K562 (cell line): ENCODE measurements around the gene ERVH48-1. TPM values are rescaled to one million over a fixed set of nuclear protein-coding genes. Genes with fewer than 3 reads are reported as not detected.

ENCODE experiments used
- ARID3B ChIP-seq: fragments of 250-450 bp; sonication (Bioruptor Pico); IDR thresholded peaks from 2 replicates; pipeline ENCODE4 v1.4.0; 2020; ENCODE audit warnings: borderline replicate concordance
- CTCFL ChIP-seq: IDR thresholded peaks from 2 replicates; pipeline ENCODE4 v1.6.1; 2011; ENCODE audit warnings: borderline replicate concordance, low read depth, mild to moderate bottlenecking, moderate library complexity, low read length; ENCODE audit not compliant: insufficient read depth, poor library complexity, severe bottlenecking
- ETV6 ChIP-seq, 3 experiments: fragments of 150-350 bp in 1 of 3; sonication (generic) in 1 of 3; formaldehyde crosslinking in 1 of 3; IDR thresholded peaks; 2 replicates each; pipeline versions ENCODE4 v1.6.1 to v1.8.0; 2014 to 2022; ENCODE audit warnings: borderline replicate concordance in 2 of 3, low read depth in 2 of 3, antibody characterized with exemption in 1 of 3, low read length in 1 of 3, mild to moderate bottlenecking in 1 of 3, missing genetic modification reagents in 1 of 3
- FOXK2 ChIP-seq, 2 experiments: fragments of 450-650 bp; IDR thresholded peaks in 1 of 2; conservative IDR thresholded peaks in 1 of 2; 2 replicates each; pipeline ENCODE4 v1.6.1; 2016; ENCODE audit warnings: low read depth in 2 of 2, mild to moderate bottlenecking in 1 of 2
- GABPB1 ChIP-seq: sonication (generic); formaldehyde crosslinking; IDR thresholded peaks from 2 replicates; pipeline ENCODE4 v1.8.0; 2022; ENCODE audit warnings: mild to moderate bottlenecking, missing genetic modification reagents
- ILF3 ChIP-seq: fragments of 450-650 bp; IDR thresholded peaks from 2 replicates; pipeline ENCODE4 v1.6.1; 2018; ENCODE audit warnings: antibody characterized with exemption, mild to moderate bottlenecking, moderate library complexity, borderline replicate concordance
- JUND ChIP-seq, 2 experiments: IDR thresholded peaks; 2 replicates in 1 of 2; 3 replicates in 1 of 2; pipeline ENCODE4 v1.6.1; 2011; ENCODE audit warnings: borderline replicate concordance in 2 of 2, low read depth in 2 of 2, low read length in 2 of 2, improper control_type of control experiment in 1 of 2, missing biosample characterization in 1 of 2, missing genetic modification characterization in 1 of 2, missing genetic modification reagents in 1 of 2
- L3MBTL2 ChIP-seq: fragments of 450-650 bp; IDR thresholded peaks from 2 replicates; pipeline ENCODE4 v1.6.1; 2016; ENCODE audit warnings: mild to moderate bottlenecking, moderate library complexity
- NKRF ChIP-seq: fragments of 450-650 bp; IDR thresholded peaks from 2 replicates; pipeline ENCODE4 v1.6.1; 2016; ENCODE audit warnings: borderline replicate concordance
- NR3C1 ChIP-seq: sonication (generic); formaldehyde crosslinking; IDR thresholded peaks from 2 replicates; pipeline ENCODE4 v1.8.1; 2022; ENCODE audit warnings: missing genetic modification reagents
- PHB ChIP-seq: fragments of 250-450 bp; sonication (Bioruptor Pico); IDR thresholded peaks from 2 replicates; pipeline ENCODE4 v1.5.0; 2021
- PHF8 ChIP-seq: fragments of 200-600 bp; sonication (generic); IDR thresholded peaks from 2 replicates; pipeline ENCODE4 v1.6.1; 2012; ENCODE audit warnings: mixed run types, mild to moderate bottlenecking, inconsistent platforms, low read length, moderate library complexity, borderline replicate concordance
- RBBP5 ChIP-seq: fragments of 200-600 bp; sonication (generic); IDR thresholded peaks from 2 replicates; pipeline ENCODE4 v1.6.1; 2012; ENCODE audit warnings: borderline replicate concordance, mild to moderate bottlenecking, low read length, control low read depth, inconsistent platforms; ENCODE audit not compliant: insufficient read depth, poor library complexity, severe bottlenecking
- SLC30A9 ChIP-seq: fragments of 250-450 bp; sonication (Bioruptor Pico); IDR thresholded peaks from 2 replicates; pipeline ENCODE4 v1.8.0; 2022; ENCODE audit warnings: mild to moderate bottlenecking, moderate library complexity
- SREBF2 ChIP-seq: sonication (generic); formaldehyde crosslinking; IDR thresholded peaks from 2 replicates; pipeline ENCODE4 v1.4.0; 2020; ENCODE audit warnings: mild to moderate bottlenecking, missing genetic modification reagents
- ZNF12 ChIP-seq: sonication (generic); formaldehyde crosslinking; IDR thresholded peaks from 2 replicates; pipeline ENCODE4 v1.4.0; 2020; ENCODE audit warnings: mild to moderate bottlenecking, missing genetic modification reagents
- polyA plus RNA-seq, 8 experiments: library from polyadenylated mRNA; depleted of rRNA in 4 of 8; stranded (reverse) in 5 of 8; unstranded in 3 of 8; fragments of >200 nt; fragmentation: Nextera tagmentation in 2 of 8; fragmentation: Illumina TruSeq in 1 of 8; extraction: Ambion mirVana in 2 of 8; extraction: Trizol in 1 of 8; gene quantifications; 2 replicates each; pipeline versions ENCODE4 v1.2.1 to v1.2.3, GENCODE V29; 2011 to 2014; ENCODE audit warnings: inconsistent platforms in 1 of 8, missing spikeins in 1 of 8
- total RNA-seq, 7 experiments: library from RNA; depleted of rRNA in 6 of 7; stranded (reverse); fragments of >200 nt in 6 of 7; fragmentation: Illumina TruSeq in 2 of 7; extraction: Trizol in 2 of 7; gene quantifications; 2 replicates each; pipeline versions ENCODE4 v1.2.1 to v1.2.3, GENCODE V29; 2011 to 2021; ENCODE audit warnings: low replicate concordance in 1 of 7
- TF ChIP-seq, protein P1 (sequence below): fragments of 250-450 bp; sonication (Bioruptor Pico); IDR thresholded peaks from 2 replicates; pipeline ENCODE4 v1.5.1; 2021; ENCODE audit warnings: mild to moderate bottlenecking

The ERVH48-1 gene
- total and polyA plus RNA-seq, 9 of the 15 experiments (the other 6 are each of a cell fraction or from before 2014, with no cell fraction given) = 0.08 to 0.49 (median 0.16) TPM; not detected in 3

DNA sequence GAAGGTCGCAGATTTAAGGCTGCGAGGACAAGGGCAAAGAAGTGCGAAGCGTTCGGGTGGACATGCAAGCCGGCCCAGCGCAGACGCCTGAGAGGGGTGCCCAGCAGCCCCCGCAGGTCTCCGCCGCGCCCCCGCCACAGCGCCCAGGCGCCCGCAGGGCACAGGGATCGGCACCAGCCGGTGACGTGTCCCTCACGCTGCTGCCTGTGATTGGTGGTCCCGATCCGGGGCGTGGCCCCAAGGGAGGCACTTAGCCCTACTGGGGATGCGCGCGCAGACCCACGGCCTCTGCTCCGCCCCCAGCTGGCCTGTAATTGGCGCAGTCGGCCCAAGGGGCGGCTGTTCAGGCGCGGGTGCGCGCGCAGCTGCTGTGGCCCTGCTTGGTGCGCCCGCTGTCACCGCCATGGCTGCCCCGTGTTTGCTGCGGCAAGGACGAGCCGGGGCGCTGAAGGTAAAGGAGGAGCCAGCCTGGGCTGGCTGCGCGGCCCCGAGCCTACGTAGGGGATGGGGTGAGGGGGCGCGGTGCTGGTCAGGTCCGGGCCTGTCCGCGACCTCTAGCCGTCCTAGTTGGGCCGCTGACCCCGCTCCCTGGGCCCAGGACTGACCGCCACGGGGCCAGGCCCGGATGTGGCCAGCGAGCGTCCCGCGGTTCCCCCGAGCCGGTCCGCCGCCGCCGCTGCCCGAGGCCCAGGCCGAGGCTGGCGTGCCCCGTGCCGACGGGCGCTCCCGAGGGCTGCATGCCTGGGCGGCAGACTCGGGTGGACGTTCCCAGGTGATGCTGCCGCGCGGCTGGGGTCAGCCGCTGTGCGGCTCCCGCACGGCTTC, 32.3 kb downstream of the ERVH48-1 start, which contains the start of gene NDUFV3 (continued):
- TF ChIP-seq ZNF12 (CRISPR knock-in tag) (peak; percentile 84), NR3C1 (CRISPR knock-in tag) (peak; percentile 83; the same call in 1 of the 2 replicates), PHF8 (peak; percentile 98), JUND (IDR thresholded peaks at IDR 0.05; ENCODE audit: borderline replicate concordance, low read depth, low read length) (peak; percentile 70), JUND (tag; IDR thresholded peaks at IDR 0.05; ENCODE audit: borderline replicate concordance, low read depth, low read length) (no peak; the same call in 2 of the 3 replicates), RBBP5 (peak; percentile 97), ILF3 (peak; percentile 88; the same call in 1 of the 2 replicates), SREBF2 (CRISPR knock-in tag) (no peak), SLC30A9 (no peak), FOXK2 (conservative IDR thresholded peaks at IDR 0.05 in 1 of 2, IDR thresholded peaks at IDR 0.05 in 1 of 2; ENCODE audit: low read depth in 2 of 2) (peak in 1 of 2 experiments; percentile 27; a peak in 2 of 4 replicates), NKRF (peak; percentile 69; the same call in 1 of the 2 replicates), ETV6 (IDR thresholded peaks at IDR 0.05; ENCODE audit: borderline replicate concordance in 1 of 2, low read depth in 2 of 2, low read length in 1 of 2) (no peak), ETV6 (CRISPR knock-in tag; IDR thresholded peaks at IDR 0.05; ENCODE audit: borderline replicate concordance) (peak; percentile 84; the same call in 1 of the 2 replicates), L3MBTL2 (peak; percentile 57), CTCFL (peak; percentile 15), ARID3B (peak; percentile 66; the same call in 1 of the 2 replicates), PHB (CRISPR knock-in tag) (peak; percentile 15; the same call in 1 of the 2 replicates), GABPB1 (CRISPR knock-in tag) (peak; percentile 73)
- TF ChIP-seq, protein P1, sequence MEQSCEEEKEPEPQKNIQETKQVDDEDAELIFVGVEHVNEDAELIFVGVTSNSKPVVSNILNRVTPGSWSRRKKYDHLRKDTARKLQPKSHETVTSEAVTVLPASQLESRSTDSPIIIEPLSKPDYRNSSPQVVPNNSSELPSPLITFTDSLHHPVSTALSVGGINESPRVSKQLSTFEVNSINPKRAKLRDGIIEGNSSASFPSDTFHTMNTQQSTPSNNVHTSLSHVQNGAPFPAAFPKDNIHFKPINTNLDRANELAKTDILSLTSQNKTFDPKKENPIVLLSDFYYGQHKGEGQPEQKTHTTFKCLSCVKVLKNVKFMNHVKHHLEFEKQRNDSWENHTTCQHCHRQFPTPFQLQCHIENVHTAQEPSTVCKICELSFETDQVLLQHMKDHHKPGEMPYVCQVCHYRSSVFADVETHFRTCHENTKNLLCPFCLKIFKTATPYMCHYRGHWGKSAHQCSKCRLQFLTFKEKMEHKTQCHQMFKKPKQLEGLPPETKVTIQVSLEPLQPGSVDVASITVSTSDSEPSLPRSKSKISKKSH (CRISPR knock-in tag) = 0 out of 2 replicates have a peak, but pooled peaks have one; percentile 17
